ENCODE data around the gene GRAMD1C.
A peak's percentile ranks its signal among the peaks of the same experiment; 100 is the strongest.

GRAMD1C gene

GRCh38 chr3:113954091-113954685 lies 115.6 kb downstream of the GRAMD1C start:
- DNase-seq: no peak

GRCh38 chr3:113963879-113964278 lies 125.3 kb downstream of the GRAMD1C start:
- peak; percentile 35 for DNase-seq

- no peak for DNase-seq
Observed at GRCh38 chr3:113966172-113966571, 127.6 kb downstream of the GRAMD1C start.

- no peak for DNase-seq
Observed at GRCh38 chr3:113968986-113969385, 130.4 kb downstream of the GRAMD1C start.

GRCh38 chr3:113977822-113978221 lies 139.2 kb downstream of the GRAMD1C start:
- DNase-seq: no peak

- no peak for DNase-seq
Observed at GRCh38 chr3:113979916-113980315, 141.3 kb downstream of the GRAMD1C start.

GRCh38 chr3:113981803-113982202 lies 143.2 kb downstream of the GRAMD1C start:
- DNase-seq: no peak

- DNase-seq: no peak
Observed at GRCh38 chr3:113983544-113983943, 145.0 kb downstream of the GRAMD1C start.

- peak; percentile 11 for DNase-seq
Observed at GRCh38 chr3:113985541-113985940, 147.0 kb downstream of the GRAMD1C start.

Measured in hematopoietic multipotent progenitor cell treated with erythropoietin and hydrocortisone succinate and interleukin-3 and kit ligand, for 6 days (in vitro differentiated cells).